GM23248 (cell line): ENCODE data around the gene AOPEP. TPM values are rescaled to one million over a fixed set of nuclear protein-coding genes. Genes with fewer than 3 reads are reported as not detected.

ENCODE experiments used
- DNase-seq: peaks from one replicate; pipeline ENCODE4 v3.0.0-alpha.2; 2015
- H2AFZ ChIP-seq: fragments of 200-600 bp; sonication (generic); 2 replicates; pipeline ENCODE4 v1.6.1; 2016; ENCODE audit warnings: antibody characterized with exemption
- H3F3A ChIP-seq: fragments of 200-600 bp; sonication (generic); 2 replicates; pipeline ENCODE4 v1.6.1; 2016; ENCODE audit warnings: mild to moderate bottlenecking, antibody characterized with exemption, mixed run types; ENCODE audit not compliant: insufficient read depth
- H3K27ac ChIP-seq: fragments of 200-600 bp; sonication (generic); 2 replicates; pipeline ENCODE4 v1.5.1; 2016; ENCODE audit warnings: mild to moderate bottlenecking
- H3K27me3 ChIP-seq: fragments of 200-600 bp; sonication (generic); replicated peaks from 2 replicates; pipeline ENCODE4 v1.6.1; 2016; ENCODE audit warnings: mild to moderate bottlenecking; ENCODE audit not compliant: insufficient read depth
- H3K36me3 ChIP-seq: fragments of 200-600 bp; sonication (generic); 2 replicates; pipeline ENCODE4 v1.6.1; 2016; ENCODE audit warnings: low read depth, mild to moderate bottlenecking
- H3K4me1 ChIP-seq: fragments of 200-600 bp; sonication (generic); 2 replicates; pipeline ENCODE4 v1.6.1; 2016; ENCODE audit warnings: mild to moderate bottlenecking; ENCODE audit not compliant: insufficient read depth
- H3K4me2 ChIP-seq: fragments of 200-600 bp; sonication (generic); one replicate; pipeline ENCODE4 v1.6.1; 2016; ENCODE audit warnings: mild to moderate bottlenecking; ENCODE audit not compliant: unreplicated experiment
- H3K4me3 ChIP-seq: fragments of 200-600 bp; sonication (generic); 2 replicates; pipeline ENCODE4 v1.5.1; 2016; ENCODE audit warnings: mild to moderate bottlenecking
- H3K79me2 ChIP-seq: fragments of 200-600 bp; sonication (generic); 2 replicates; pipeline ENCODE4 v1.6.1; 2016; ENCODE audit warnings: mild to moderate bottlenecking; ENCODE audit not compliant: insufficient read depth
- H3K9ac ChIP-seq: fragments of 200-600 bp; sonication (generic); 2 replicates; pipeline ENCODE4 v1.6.1; 2016; ENCODE audit warnings: mild to moderate bottlenecking
- H3K9me2 ChIP-seq: fragments of 200-600 bp; sonication (generic); 2 replicates; pipeline ENCODE4 v1.6.1; 2016; ENCODE audit warnings: mixed run types, mild to moderate bottlenecking, moderate library complexity; ENCODE audit not compliant: insufficient read depth
- H3K9me3 ChIP-seq: fragments of 200-600 bp; sonication (generic); one replicate; pipeline ENCODE4 v1.6.1; 2017; ENCODE audit warnings: low read depth
- H4K20me1 ChIP-seq: fragments of 200-600 bp; sonication (generic); 2 replicates; pipeline ENCODE4 v1.6.0; 2016; ENCODE audit not compliant: insufficient read depth
- EZH2 ChIP-seq: fragments of 200-600 bp; sonication (generic); IDR thresholded peaks from 2 replicates; pipeline ENCODE4 v1.6.1; 2018; ENCODE audit warnings: antibody characterized with exemption, mild to moderate bottlenecking; ENCODE audit not compliant: insufficient read depth, poor library complexity, severe bottlenecking
- EZH2phosphoT487 ChIP-seq: fragments of 200-600 bp; sonication (generic); IDR thresholded peaks from 2 replicates; pipeline ENCODE4 v1.6.1; 2018; ENCODE audit warnings: antibody characterized with exemption, moderate library complexity, mild to moderate bottlenecking, low read depth; ENCODE audit not compliant: insufficient read depth
- WGBS, 2 experiments: methylation state at CpG; one replicate each; pipeline ENCODE4 v1.1.6; 2015 to 2017; ENCODE audit warnings: low lambda C conversion rate in 2 of 2, low coverage in 1 of 2; ENCODE audit errors: missing lambda C conversion rate in 2 of 2; 5-methylcytosine and 5-hydroxymethylcytosine counted together
- in situ Hi-C: fragments of 300-500 bp; cut with MboI; formaldehyde crosslinking; loops from 2 replicates; pipeline ENCODE4 v1.15.0; 2020
- polyA plus RNA-seq: library from polyadenylated mRNA; unstranded; fragments of >200 nt; fragmentation: Nextera tagmentation; extraction: Ambion mirVana; gene quantifications from 2 replicates; pipeline ENCODE4 v1.2.1, GENCODE V29; 2016
- total RNA-seq: library from RNA; depleted of rRNA; stranded (reverse); fragments of >200 nt; shearing (Covaris generic); gene quantifications from 2 replicates; pipeline ENCODE4 v1.2.3, GENCODE V29; 2014

Gene AOPEP
- total and polyA plus RNA-seq, 2 experiments from 2014 or later, result 90.0 to 120 TPM

DNA sequence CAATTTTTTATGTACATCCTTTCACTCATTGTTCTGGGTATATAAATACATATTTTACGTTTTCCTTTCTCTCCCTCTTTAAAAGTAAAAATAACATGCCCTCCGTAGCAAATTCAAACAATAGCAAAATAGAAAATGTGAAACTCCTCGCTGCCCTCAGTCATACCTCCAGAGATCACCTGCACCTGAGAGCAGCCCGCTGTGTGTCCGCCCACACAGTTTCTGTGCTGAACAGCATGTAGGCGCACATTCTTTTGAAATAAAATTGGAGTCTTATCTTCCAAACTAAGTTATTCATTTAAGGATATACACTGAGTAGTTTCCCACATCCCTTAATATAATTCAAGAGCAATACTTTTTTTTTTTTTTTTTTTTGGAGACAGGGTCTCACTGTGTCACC lies 255.7 kb downstream of the AOPEP start:
- in situ Hi-C loops, result no loop called here
- Histone ChIP-seq H4K20me1 (no peaks in the 10 kb centered on the region), H3K36me3 (no peaks in the 10 kb centered on the region), H3F3A (no peaks in the 10 kb centered on the region), H3K79me2 (no peaks in the 10 kb centered on the region), H3K27me3 (no peaks in the 10 kb centered on the region), H3K4me3 (no peak overlapping the region), H3K9me2 (no peaks in the 10 kb centered on the region), H3K9me3 (no peaks in the 10 kb centered on the region), H3K4me2 (no peak overlapping the region), H3K4me1 (no peaks in the 10 kb centered on the region), H3K27ac (no peak overlapping the region), H2AFZ (no peak overlapping the region), H3K9ac (no peak overlapping the region)
- TF ChIP-seq EZH2phosphoT487 (no peak), EZH2 (no peak)
- no peak for DNase-seq
- 95 to 98% methylated on average over 6 of the region's 6 CpGs for WGBS, 2 experiments

DNA sequence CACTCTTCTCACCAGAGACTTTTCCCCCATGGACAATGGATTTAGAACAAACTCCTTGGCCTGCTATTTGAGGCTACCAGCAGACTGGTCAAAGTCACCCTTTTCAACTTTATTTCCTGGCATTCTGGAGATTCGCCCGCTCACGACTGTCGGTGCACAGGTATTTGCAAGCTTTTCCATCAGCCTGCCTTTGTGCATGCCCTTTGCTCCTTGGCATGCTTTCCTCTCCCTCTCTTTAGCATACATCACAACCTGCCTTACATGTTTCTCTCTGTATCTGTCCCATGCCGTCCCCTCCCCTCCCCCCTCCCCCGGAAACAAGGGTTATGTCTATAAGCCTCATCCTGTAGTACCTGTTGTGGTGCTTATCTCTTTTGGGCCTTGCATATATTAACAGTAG lies 257.1 kb downstream of the AOPEP start:
- Histone ChIP-seq H3K79me2 (no peaks in the 10 kb centered on the region), H3K4me3 (no peak overlapping the region), H3K4me2 (no peak overlapping the region), H2AFZ (no peak overlapping the region), H3K9me2 (no peaks in the 10 kb centered on the region), H3F3A (no peaks in the 10 kb centered on the region), H3K9me3 (no peaks in the 10 kb centered on the region), H3K36me3 (no peaks in the 10 kb centered on the region), H3K27ac (no peak overlapping the region), H3K4me1 (no peaks in the 10 kb centered on the region), H3K27me3 (no peaks in the 10 kb centered on the region), H4K20me1 (no peaks in the 10 kb centered on the region), H3K9ac (no peak overlapping the region)
- no peak for DNase-seq
- TF ChIP-seq EZH2phosphoT487 (no peak), EZH2 (no peak)
- in situ Hi-C loops, result no loop called here
- WGBS, 2 experiments, result 97% methylated on average over 6 of the region's 6 CpGs

DNA sequence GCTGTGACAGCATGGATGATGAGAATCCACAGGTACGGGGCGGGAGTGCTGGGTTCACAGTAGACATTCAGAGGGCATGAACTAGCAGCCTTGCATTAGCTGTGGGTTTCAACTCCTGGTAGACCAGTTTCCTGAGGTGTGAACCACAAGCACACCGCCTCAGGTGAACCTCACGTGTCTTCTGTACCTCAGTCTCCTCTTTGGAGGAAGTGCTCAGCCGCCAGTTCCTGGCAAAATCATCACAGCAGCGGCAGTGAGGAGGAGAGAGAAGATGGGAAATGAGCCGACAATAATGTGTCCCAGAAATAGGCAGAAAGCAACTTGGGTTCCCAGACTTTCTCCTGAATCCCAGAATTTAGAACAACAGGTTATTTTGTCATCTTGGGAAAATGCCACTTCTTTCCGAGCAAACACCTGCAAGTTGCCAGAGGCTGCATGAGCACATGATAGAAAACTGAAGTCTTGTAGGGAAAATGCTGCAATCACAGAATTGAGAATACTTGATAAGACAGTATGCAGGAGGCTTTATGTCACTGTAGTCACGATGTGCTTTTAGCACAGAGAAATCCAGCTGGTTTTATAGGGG lies 258.5 kb downstream of the AOPEP start:
- H3K9me3 ChIP-seq, result no peaks in the 10 kb centered on the region
- no peaks in the 10 kb centered on the region for H3K9me2 ChIP-seq
- H4K20me1 ChIP-seq, result no peaks in the 10 kb centered on the region
- in situ Hi-C loops, result no loop called here
- no peaks in the 10 kb centered on the region for H3K79me2 ChIP-seq
- H3K4me2 ChIP-seq, result no peak overlapping the region
- H3K4me3 ChIP-seq, result no peak overlapping the region
- H3K4me1 ChIP-seq, result no peaks in the 10 kb centered on the region
- no peaks in the 10 kb centered on the region for H3K27me3 ChIP-seq
- no peak overlapping the region for H2AFZ ChIP-seq
- no peak overlapping the region for H3K9ac ChIP-seq
- TF ChIP-seq EZH2phosphoT487, result no peak
- no peaks in the 10 kb centered on the region for H3K36me3 ChIP-seq
- no peak overlapping the region for H3K27ac ChIP-seq
- H3F3A ChIP-seq, result no peaks in the 10 kb centered on the region
- WGBS, 2 experiments, result 93% methylated on average over 9 of the region's 9 CpGs
- DNase-seq, result no peak

DNA sequence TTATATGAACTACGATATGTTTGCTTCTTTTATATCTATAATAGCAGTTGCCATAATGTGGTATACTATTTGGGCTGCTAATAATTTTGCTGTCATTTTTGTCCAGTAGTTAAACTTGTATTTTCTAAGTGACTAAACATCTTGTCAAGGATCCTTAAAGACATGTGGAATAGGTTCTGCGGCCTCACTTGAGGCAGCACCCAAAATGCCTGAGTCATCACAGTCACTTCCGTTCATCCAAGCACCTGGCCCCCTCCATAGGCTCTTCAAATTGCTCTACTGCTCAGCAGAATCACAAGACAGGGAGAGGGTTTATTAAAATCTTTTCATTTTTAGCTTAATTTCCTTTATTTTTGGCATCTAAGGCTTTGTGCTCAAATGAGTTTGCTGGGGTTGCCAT lies 259.1 kb downstream of the AOPEP start:
- Histone ChIP-seq H3K9me2 (no peaks in the 10 kb centered on the region), H3K4me3 (no peak overlapping the region), H3F3A (no peaks in the 10 kb centered on the region), H3K79me2 (no peaks in the 10 kb centered on the region), H3K4me1 (no peaks in the 10 kb centered on the region), H3K9ac (no peak overlapping the region), H3K4me2 (no peak overlapping the region), H3K36me3 (no peaks in the 10 kb centered on the region), H3K27ac (no peak overlapping the region), H3K27me3 (no peaks in the 10 kb centered on the region), H4K20me1 (no peaks in the 10 kb centered on the region), H3K9me3 (no peaks in the 10 kb centered on the region), H2AFZ (no peak overlapping the region)
- 96 to 97% methylated on average over 3 of the region's 3 CpGs for WGBS, 2 experiments
- DNase-seq, result no peak
- in situ Hi-C loops, result no loop called here
- TF ChIP-seq EZH2 (no peak), EZH2phosphoT487 (no peak)

DNA sequence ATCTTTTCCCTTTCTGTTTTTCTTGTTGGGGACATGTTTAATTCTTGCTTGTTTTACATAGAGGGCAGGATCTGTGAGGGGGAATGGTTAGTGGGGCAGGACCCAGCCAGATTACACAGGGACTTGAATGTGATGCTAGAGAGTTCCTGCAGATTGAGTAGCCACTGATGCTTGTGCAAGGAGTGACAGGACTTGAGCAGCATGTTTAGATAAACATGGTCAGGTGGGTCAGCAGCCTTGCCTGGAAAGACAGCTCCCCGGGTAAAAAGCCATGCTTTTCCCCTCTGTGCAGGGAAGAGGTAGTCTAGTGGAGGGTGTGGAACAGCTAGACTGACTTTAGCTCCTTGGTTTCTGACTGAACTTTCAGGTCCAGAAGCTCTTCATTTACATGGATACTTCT lies 261.2 kb downstream of the AOPEP start:
- H3K4me1 ChIP-seq, result no peaks in the 10 kb centered on the region
- no peaks in the 10 kb centered on the region for H4K20me1 ChIP-seq
- H3K79me2 ChIP-seq, result no peaks in the 10 kb centered on the region
- H3K4me3 ChIP-seq, result no peak overlapping the region
- no peaks in the 10 kb centered on the region for H3K9me2 ChIP-seq
- in situ Hi-C loops, result no loop called here
- no peak overlapping the region for H3K9ac ChIP-seq
- no peak overlapping the region for H2AFZ ChIP-seq
- TF ChIP-seq EZH2 (no peak), EZH2phosphoT487 (no peak)
- H3K27ac ChIP-seq, result no peak overlapping the region
- no peaks in the 10 kb centered on the region for H3K27me3 ChIP-seq
- no peaks in the 10 kb centered on the region for H3F3A ChIP-seq
- H3K4me2 ChIP-seq, result no peak overlapping the region
- H3K9me3 ChIP-seq, result no peaks in the 10 kb centered on the region
- no peaks in the 10 kb centered on the region for H3K36me3 ChIP-seq
- 80 to 100% methylated on average over 1 of the region's 1 CpG for WGBS, 2 experiments
- no peak for DNase-seq
